Stimulated activated CD4-positive, alpha-beta T cell treated with anti-CD3 and anti-CD28 coated beads, TNF-alpha, amount 100 ng/mL, for 4 hours (primary cell): ENCODE measurements around the gene PIM3.

Experiments
- DNase-seq, 3 experiments: peaks; one replicate each; pipeline ENCODE4 v3.0.0-alpha.2; 2020; ENCODE audit warnings: low read depth in 3 of 3

The PIM3 gene

DNA sequence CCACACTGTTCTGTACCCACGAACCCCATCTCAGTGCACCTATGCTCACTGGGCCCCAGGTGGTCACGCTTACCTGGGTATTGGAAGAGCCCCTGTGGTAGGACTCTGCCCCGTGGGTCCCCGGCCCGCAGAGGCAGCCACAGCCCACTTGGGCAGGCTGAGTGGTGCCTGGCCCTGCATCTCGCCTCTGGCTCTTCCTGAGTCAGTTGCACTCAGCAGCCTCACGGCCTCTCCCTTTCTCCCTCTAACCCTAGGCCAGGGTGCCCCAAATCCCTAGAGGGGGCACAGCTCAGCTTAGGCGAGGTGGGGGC, 32.4 kb upstream of the PIM3 start:
- no peak for DNase-seq

DNA sequence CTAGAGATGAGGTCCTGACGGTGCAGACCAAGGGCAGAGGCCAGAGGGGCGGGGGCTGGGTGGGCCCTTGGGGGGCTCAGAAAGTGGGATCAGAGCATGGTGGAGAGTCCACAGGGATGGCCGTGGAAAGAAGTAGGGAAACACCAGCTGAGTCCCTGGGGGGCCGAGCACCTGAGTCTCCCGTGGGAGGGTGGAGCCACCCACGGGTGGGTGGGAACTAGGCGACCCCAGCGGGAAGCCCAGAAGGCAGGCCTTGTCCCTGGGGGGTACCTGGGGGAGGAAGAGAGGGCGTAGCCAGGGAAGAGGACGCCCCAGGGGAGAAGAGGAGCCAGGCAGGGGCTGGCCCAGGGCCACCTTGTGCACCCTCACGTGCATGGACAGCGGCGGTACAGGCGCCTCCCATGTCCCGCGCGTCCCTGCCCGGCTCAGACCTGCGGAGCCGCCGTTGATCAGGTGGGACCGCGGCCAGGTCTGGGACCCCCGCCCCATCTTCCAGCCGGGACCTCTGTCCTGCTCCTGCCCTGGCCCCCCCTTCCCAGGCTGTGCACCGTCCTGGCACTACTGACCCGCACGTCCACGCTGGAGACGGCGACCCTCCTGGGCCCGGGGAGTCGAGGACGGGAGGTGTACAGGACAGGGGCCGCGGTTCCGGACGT, 31.9 kb upstream of the PIM3 start:
- DNase-seq: no peak

DNA sequence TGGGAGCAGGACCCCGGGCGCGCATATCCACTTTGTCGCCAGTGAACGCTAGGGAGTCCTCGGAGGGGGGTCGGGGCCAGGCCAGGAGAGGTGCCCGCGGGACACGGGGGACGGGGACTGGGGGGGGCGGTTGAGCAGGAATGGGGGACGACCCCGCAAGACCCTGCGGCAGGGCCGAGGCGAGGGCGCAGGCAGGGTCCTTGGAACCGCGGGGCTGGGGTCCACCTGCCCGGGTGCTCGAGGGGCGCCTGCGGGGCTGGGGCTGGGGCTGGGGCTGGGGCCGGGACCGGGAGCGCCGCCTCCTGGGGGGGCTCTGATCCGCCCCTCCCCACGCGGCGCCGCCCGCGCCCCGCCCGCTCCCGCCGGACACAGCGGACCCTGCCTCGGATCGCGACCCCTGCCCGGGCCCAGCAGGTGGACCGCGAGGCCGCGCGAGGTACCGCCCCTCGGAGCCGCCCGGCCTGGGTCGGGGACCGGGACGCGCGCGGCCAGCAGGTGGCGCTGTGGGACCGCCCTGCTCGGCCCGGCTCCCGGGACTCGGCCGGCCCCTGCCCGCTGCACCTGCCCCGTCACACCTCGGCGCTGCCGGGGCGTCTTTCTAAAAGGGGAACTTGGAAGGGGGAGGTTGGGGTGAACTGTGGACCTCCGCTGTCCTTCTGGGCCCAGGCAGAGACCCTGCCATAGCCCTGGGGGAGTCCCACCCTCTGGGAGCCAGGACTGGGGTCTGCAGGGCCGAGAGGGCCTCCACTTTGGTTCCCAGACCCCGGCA, 31.2 kb upstream of the PIM3 start:
- DNase-seq: peak; percentile 65 to 82 (median 68)

DNA sequence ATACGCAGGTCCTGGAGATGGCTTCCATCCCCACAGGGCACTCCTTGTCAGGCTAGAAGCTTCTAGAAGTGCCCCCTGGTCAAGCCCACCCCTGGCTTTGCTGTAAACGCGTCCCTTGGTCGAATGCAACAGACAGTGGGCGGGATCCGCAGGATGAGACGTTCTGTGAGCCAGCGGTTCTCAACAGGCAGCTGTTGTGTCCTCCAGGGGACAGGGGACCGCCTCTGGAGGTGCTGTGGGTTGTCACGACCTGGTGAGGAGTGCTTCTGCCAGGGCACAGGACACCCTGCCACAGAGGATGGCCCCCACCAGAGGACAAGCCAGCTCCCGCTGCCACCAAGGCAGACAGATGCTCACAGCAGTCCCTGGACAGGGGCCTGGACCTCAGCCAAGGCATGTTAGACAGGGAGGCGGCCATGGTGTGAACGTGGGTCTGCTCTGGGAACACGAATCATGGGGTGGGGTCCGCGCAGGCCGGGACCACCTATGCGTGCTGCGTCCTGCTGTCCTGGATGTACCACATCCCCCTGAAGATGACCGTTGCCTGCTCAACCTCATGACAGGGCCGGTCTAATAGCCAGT, 30.5 kb upstream of the PIM3 start:
- no peak for DNase-seq

DNA sequence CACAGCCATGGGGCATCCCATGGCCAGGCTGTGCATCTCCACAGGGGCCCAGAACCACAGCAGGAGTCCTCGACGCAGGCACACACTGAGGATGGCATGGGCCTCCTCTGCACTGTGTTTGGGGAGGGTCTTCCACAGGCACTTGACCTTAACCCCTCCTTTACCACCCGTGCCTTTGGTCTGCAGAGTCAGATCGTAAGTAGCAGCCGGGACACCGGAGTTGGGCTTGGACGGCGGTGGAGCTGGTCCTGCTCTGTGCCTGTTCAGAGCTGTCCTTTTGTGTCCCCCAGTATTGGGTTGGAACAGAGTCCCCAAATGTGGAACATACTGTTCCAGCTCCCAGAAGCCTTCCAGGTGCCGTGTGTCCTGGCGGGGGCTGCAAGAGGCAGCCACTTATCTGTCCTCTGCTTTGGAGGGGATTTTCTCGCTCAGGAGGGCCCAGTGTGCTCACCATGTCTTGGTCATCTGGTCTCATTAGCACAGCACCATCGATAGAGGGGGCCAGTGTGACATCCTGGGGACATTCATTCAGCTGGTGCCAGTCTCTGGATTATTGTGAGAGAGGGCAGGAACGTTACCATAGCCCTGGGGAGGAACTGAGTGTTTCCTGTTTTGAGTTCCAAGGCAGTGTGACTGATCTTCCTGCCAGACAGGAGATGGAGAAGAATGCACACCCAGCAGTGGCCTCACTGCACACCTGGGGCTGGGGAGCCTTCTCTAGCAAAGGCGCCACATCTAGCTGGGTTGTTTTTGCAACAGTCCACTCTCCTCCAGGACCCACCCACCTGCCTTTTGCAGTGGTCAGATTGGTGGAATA, 29.8 kb upstream of the PIM3 start:
- no peak for DNase-seq

DNA sequence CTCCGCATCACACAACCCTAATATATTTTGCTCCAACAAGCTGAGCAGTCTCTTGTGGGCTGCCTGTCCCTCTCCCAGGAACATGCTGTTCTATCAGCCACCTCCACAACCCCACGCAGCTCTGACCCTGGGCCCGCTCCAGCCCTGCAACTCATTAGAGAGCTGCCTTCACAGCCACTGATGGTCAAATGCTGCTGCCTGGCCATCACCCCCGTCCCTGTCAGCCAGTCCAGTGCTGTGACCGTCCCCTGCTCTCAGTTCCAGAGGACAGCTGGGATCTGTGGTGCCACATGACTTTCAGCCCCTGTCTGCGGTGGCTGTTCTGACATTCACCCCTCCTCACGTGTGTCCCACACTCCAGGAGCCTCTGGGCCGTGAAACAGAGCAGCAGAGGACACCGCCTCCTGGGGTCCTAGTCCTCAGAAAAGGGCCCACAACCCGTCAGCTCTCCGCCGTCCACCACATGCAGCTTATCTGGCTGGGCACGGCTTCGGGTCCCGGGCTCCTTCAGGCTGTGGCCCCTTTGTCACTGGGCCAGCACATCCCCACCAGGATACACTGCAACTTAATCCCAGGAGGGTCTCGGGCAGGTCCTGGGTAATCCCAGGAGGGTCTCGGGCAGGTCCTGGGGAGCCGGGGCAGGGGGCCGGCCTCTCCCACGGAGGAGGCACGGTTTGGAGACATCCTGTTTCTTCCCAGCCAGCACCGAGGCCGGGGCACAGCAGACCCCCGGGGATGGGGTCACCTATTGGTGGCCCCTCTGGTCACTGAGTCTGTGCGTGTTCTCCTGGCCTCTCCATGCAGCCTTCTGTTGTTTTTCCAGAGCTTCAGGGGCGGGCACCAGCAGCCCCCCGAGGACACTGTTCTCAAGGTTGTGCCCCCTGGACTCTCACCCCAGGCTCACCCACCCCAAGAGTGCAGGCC, 27.1 kb upstream of the PIM3 start:
- no peak for DNase-seq

DNA sequence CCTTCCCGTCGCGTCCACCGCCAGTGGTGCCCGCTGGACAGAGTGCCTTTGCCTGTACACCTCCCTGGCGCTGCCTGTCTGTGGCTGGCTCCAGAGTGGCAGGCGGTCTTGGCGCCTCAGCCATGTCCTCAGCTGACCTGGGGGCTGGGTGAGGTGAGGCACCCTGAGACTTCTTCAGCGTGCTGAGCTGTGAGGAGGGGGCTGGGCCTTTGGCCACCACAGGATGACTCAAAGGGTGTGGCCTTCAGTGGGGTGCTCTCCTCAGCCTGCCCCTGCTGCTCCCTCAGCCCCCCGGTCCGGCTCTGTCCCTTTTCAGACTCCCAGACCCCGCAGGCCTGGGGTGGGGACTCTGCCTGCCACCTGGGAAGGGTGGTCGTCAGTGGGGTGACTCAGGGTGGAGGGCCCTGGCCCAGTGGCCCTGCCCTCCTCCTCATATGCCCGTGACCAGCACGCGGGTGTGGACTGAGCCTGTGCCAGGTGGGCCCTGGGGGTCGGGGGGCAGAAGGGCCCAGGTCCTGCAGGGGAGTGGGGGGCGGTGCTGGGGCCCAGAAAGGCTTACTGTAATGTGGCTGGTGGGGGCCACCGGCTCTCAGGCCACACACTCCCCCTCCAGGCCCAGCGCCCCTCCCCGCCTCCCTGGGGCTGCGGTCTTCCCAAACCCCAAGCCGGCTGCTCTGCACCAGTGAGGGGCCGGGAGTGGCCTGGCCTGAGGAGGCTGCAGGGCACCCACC, 26.2 kb upstream of the PIM3 start:
- DNase-seq: no peak

DNA sequence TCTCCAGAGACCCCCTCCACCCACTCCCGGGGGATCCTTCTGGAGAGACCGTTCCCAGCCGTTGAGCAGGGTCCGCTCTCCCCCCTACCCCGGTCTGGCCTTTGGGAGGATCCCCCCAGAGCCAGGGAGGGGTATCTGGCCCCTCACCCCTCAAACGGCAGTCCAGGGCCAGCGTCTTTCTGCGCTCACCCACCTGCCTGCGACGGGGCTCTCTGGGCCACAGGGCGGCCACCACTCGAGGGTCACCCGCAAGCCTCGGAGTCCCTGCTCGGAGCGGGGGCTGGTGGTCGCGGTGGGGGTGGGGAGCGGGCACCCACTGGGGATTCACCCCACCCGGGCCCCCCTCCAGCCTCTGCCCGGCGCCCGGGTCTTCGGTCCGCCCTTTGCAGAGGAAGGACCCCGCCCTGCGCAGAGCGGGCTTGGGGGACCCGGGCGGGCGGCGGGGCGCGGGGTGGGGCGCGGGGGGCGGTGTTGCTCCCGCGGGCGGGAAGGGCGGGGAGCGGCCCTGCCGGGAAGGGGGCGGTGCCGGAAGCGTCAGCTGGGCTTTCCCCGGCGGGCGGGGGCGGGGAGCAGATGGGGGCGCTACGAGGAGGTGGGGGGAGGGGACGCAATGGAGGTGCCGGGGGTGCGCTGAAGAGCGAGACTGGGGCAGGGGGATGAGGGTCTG, 25.5 kb upstream of the PIM3 start:
- DNase-seq: peak; percentile 87 to 92 (median 92)

DNA sequence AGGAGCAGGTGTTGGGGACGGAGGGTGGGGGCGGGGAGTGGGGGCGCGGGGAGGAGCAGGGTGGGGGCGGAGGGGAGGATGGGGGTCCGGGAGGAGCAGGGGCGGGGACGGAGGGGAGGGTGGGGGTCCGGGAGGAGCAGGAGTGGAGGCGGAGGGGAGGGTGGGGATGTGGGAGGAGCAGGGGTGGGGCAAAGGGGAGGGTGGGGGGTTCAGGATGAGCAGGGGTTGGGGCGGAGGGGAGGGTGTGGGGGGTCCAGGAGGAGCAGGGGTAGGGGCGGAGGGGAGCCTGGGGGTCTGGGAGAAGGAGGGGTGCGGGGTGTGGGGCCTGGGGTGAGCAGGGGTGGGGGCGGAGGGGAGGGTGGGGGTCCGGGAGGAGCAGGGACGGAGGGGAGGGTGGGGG, 25.0 kb upstream of the PIM3 start:
- DNase-seq: peak in 1 of 3 experiments; percentile 43

DNA sequence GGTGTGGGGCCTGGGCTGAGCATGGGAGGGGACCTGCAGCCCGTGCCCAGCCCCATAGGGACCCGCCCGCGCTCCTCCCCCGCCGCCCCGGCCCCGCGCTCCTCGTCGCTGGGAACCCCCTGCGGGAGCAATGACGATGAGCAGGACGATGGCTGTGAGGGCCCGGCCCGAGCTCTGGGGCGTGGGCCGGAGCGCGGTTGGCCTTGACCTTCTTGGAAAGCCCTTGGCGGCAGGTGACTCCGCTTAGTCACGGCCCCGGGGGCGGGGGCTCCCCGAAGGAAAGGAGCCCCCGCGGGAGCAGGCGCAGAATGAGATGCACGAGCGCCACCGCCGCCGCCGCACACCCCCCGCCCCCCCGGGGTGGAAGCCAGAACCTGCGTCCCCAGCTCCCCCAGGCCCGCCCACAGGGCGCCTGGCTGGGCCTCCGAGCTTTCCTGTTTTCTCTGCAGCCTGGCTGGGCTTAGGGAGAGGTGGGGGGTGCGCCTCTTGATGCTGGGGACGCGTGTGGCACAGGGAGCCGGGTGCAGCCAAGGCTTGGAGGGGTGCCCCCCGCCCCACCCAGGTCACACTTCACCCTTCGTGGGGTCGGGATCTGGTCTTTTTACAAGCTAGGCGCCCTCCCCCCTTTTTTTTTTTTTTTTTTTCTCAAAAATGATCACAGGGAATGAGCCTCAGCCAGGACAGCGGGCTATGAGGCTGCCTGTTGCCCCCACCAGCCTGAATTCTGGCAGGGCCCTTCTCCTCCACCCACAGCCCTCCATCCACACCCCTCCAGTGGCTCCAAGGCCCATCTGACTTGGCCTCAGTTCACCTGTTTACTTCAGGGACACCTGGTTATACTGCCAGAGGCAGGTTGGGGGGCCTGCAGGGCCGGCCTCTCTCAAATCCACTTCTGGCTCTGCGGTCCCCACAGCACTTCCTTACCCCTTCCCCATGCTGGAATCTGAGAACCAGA, 24.3 kb upstream of the PIM3 start:
- peak; percentile 91 to 97 (median 96) for DNase-seq

DNA sequence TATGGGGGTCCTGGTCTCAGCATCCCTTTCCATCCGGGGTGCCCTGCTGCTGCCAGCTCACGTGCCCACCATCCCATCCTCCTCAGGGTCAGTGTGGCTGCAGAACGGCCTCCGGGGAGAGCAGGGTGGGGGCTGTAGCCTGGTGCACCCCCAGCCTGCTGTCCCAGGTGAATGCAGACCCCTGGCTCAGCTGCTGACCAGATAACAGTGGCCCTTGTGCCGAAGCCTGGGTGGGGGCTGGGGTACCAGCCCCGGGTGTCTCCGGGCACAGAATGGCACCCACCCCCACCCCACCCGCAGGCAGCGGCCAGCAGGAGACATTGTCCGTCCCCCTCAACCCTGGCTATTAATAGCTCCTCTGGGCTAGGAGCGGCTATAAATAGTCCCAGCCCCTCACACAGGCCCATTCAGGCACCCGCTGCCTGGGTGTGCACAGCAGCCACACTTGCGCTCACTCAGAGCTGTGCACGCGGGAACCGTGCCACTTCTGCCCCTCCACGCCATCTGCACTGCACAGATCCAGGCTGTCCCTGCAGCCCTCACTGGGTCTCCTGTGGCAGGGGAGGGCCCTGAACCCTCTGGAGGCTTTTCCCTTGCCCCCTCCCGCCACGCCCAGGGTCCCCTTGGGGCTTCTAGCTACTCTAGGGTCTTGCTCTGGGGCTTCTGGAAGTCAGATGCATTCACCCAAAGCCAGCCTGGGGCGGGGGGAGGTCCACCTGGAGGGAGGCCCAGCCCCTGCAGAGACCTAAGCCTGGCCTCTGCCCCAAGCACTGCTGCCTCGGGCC, 23.4 kb upstream of the PIM3 start:
- no peak for DNase-seq

DNA sequence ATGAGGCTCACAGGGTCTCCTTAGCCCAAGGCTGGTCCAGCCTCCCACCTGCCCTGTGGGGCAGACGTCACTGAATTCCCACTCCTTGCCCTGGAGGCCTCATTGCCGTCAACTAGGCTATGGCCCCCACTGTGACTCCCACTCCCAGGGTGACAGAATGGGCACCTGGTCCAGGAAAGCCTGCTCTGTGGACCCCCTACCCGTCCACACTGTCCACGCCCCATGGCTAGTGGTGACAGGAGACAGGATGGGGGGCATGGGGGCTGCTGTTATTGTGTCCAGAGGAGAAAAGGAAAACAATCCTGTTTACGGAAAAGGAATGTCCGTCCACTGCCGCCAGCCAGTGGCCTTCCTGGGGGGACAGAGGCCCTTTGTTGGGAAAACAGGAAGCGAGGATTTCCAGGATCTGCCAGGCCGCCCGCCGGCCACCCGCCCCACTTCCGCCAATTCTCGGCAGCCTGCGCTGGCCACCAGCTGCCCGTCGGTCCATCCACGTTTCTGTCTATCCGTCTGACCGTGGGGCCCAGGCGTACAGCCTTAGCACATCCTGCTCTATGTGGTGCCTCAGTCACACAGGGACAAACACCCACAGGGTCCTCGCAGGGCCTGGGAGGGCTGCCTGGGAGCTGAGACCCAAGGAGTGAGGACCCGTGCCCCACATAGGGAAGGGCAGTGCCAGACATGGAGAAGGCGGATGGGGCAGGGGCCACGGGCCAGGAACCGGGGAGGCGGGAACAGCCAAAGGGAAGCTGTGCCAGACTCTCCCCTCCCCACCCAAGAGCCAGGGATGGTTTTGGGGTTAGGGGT, 22.6 kb upstream of the PIM3 start:
- no peak for DNase-seq

DNA sequence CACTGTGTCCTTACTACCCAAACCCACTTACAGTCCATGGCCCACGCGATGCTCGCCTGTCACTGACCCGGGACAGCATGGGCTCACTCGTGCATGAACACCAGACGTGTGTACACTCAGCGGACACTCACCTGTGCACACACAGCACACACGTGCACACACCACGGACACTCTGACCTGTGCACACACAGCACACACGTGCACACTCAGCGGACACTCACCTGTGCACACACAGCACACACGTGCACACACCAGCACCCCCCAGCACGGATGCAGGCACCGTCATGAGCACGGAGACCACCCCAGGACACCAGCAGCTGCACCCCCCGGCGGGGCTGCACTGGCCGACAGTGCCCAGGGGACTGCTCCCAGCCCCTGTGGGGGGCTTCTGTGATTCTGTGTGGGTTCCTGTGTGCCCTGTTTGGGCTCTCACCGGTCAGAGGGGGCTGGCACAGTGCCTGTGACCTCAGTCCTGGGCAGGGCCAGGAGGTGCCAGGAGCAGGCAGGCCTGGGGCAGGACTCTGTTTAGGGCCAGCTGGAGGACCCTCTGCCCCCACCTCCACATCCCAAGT, 21.9 kb upstream of the PIM3 start:
- no peak for DNase-seq

DNA sequence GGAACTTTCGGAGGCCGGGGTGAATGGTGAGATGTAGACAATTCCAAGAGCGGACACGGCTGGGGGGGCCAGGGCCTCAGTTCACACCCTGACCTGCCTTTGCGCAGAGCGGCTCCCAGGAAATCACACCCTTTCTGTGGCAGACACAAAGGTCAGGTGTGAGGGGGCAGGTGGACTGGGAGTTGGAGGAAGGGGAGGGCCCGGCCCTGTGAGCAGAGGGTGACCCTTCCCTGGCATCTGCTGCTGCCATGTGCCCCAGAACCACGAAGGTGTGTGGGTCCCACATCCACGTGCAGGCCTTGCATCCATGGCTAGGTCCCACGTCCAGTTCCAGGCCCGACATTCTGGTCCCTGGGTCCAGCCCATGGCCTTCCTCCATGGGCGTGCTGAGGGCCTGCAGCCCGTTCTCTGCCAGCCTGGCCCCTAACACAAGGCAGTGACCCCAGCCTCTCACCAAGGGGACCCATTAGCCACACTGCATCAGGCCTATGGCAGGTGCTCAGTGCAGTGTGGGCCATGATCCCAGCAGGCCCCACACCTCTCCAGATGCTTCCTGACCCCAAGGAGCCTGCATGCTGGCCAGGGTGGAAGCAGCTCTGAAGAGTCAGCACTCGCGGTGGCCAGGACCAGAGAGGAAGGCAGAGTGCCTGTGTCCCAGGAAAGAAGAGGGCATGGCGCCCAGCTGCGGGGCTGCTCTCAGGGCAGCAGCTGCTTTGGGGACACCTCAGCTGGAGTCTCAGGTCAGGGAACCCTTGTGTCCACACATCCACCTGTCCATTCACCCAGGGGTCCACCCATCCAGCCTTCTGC, 18.9 kb upstream of the PIM3 start:
- no peak for DNase-seq

DNA sequence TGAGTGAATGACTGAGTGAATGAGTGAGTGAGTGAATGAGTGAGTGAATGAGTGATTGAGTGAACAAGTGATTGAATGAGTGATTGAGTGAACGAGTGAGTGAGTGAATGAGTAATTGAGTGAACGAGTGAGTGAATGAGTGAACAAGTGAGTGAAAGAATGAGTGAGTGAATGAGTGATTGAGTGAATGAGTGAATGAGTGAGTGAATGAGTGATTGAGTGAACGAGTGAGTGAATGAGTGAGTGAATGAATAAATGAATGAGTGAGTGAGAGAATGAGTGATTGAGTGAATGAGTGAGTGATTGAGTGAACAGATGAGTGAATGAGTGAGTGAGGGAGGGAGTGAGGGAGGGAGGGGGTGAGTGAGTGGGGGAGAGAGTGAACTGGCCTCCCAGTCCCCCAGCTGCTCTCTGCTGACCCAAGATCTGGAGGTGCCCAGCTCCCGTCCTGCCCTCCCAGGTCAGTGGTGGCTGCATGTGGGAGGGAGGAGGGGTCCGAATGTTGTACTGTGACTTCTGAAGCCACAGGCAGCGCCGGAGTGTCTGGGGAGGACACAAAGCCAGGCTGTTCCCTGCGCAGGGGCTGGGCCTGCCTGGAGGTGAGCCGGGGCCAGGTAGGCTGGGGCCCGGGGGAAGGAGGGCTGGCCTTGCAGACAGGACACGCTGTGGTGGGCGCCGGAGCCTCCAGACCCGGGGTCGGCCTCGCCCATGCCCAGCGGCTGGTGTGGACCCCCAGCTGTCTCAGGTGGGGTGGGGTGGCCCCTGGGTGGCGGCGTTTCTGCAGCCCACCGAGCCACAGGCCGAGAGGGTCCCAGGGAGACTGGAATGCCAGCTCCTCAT, 17.8 kb upstream of the PIM3 start:
- DNase-seq: no peak
